ENCODE measurements around the gene CYP1B1. TPM values are rescaled to one million over a fixed set of nuclear protein-coding genes. Genes with fewer than 3 reads are reported as not detected.

Gene CYP1B1
- total and polyA plus RNA-seq, 2 of the 13 experiments (the other 11 are each of a cell fraction or from before 2014, with no cell fraction given): not detected

GRCh38 chr2:38076710-38077430 is 919 bp upstream of the CYP1B1 start (continued):
- no peak for TF ChIP-seq ZBED4 (CRISPR knock-in tag; IDR thresholded peaks at IDR 0.05; ENCODE audit: borderline replicate concordance)
- no peak for TF ChIP-seq ZNF24 (IDR thresholded peaks at IDR 0.05)
- peak; percentile 52; the same call in 1 of the 2 replicates for TF ChIP-seq MAX (IDR thresholded peaks at IDR 0.05)
- no peak for TF ChIP-seq ZNF839 (CRISPR knock-in tag; IDR thresholded peaks at IDR 0.05; ENCODE audit: borderline replicate concordance)
- 0 out of 2 replicates have a peak, but pooled peaks have one; percentile 37 for TF ChIP-seq MEIS1 (CRISPR knock-in tag; IDR thresholded peaks at IDR 0.05; ENCODE audit: borderline replicate concordance)

GRCh38 chr2:38076152-38076709 is 280 bp upstream of the CYP1B1 start:
- no peaks in the 10 kb centered on the region for H3K9me3 ChIP-seq (ENCODE audit: low read length)
- H3K79me2 ChIP-seq (ENCODE audit: insufficient read depth, low read length): no peaks in the 10 kb centered on the region
- WGBS (ENCODE audit: low lambda C conversion rate): 59% methylated on average over 35 of the region's 51 CpGs
- POLR2A ChIA-PET: no interaction called here
- no peak overlapping the region for H3K9ac ChIP-seq (ENCODE audit: insufficient read depth, low read depth, low read length)
- FAIRE-seq (no peak), DNase-seq (ENCODE audit: low spot score) (no peak), ATAC-seq (peak; percentile 65)
- peaks cover 0 to 8% of the 10 kb centered on the region in 2 experiments; a peak in 1 of 5 replicates for H3K27me3 ChIP-seq (ENCODE audit: control insufficient read depth in 1 of 2, insufficient read depth in 2 of 2, low read length in 2 of 2)
- BruUV-seq (replicated peaks): no TSS peak
- CTCF ChIA-PET (ENCODE audit: low intra/inter-chr PET ratio, low total read pairs): no interaction called here
- intact Hi-C loops (cut with micrococcal nuclease; ENCODE audit: unreplicated experiment) (no loop called here), in situ Hi-C loops (cut with HindIII; ENCODE audit: extremely low pct_ligation_motif_present, low pct_unique_long_range_greater_than_20kb) (no loop called here)
- no peak overlapping the region for H2AFZ ChIP-seq (ENCODE audit: low read length)
- no peaks in the 10 kb centered on the region for H3K36me3 ChIP-seq (replicated peaks in 1 of 2; ENCODE audit: control insufficient read depth in 1 of 2, insufficient read depth in 2 of 2, low read length in 2 of 2)
- H4K20me1 ChIP-seq (ENCODE audit: insufficient read depth, low read length): no peaks in the 10 kb centered on the region
- peak overlapping the region; percentile 38 to 66 (median 42); a peak in 4 of 6 replicates for H3K4me3 ChIP-seq (replicated peaks in 1 of 3; ENCODE audit: insufficient read depth in 1 of 3, low read depth in 2 of 3, low read length in 3 of 3)
- H3K27ac ChIP-seq (ENCODE audit: extremely low read length, insufficient read depth, low read length): no peak overlapping the region
- H3K4me2 ChIP-seq (ENCODE audit: low read depth, low read length): peak overlapping the region; percentile 67
- H3K4me1 ChIP-seq (ENCODE audit: insufficient read depth, low read length): peaks cover 8% of the 10 kb centered on the region
- TF ChIP-seq ZBTB33 (CRISPR knock-in tag; IDR thresholded peaks at IDR 0.05) (peak; percentile 65), SNAPC2 (CRISPR knock-in tag; IDR thresholded peaks at IDR 0.05) (no peak), HES4 (CRISPR knock-in tag; IDR thresholded peaks at IDR 0.05; ENCODE audit: borderline replicate concordance) (no peak), MYPOP (CRISPR knock-in tag; IDR thresholded peaks at IDR 0.05) (0 out of 2 replicates have a peak, but pooled peaks have one; percentile 23), ZNF883 (CRISPR knock-in tag; IDR thresholded peaks at IDR 0.05; ENCODE audit: not compliant biosample characterization) (peak; percentile 32), GMEB1 (CRISPR knock-in tag; IDR thresholded peaks at IDR 0.05; ENCODE audit: borderline replicate concordance) (no peak), ZNF33B (CRISPR knock-in tag; IDR thresholded peaks at IDR 0.05) (no peak)
